Stimulated activated naive CD4-positive, alpha-beta T cell treated with Interleukin-2 at 50 U/mL for 16 hours (primary cell): ENCODE results near the gene SYNE2.
"Not testable (repeated sequence)": the region's sequence is repeated elsewhere in the genome, so short reads cannot be mapped to it uniquely, and the experiment has no call there.

ENCODE experiments used
- DNase-seq: peaks from one replicate; lab custom pipeline; 2025; lab: John Stamatoyannopoulos, UW

Gene SYNE2

DNA sequence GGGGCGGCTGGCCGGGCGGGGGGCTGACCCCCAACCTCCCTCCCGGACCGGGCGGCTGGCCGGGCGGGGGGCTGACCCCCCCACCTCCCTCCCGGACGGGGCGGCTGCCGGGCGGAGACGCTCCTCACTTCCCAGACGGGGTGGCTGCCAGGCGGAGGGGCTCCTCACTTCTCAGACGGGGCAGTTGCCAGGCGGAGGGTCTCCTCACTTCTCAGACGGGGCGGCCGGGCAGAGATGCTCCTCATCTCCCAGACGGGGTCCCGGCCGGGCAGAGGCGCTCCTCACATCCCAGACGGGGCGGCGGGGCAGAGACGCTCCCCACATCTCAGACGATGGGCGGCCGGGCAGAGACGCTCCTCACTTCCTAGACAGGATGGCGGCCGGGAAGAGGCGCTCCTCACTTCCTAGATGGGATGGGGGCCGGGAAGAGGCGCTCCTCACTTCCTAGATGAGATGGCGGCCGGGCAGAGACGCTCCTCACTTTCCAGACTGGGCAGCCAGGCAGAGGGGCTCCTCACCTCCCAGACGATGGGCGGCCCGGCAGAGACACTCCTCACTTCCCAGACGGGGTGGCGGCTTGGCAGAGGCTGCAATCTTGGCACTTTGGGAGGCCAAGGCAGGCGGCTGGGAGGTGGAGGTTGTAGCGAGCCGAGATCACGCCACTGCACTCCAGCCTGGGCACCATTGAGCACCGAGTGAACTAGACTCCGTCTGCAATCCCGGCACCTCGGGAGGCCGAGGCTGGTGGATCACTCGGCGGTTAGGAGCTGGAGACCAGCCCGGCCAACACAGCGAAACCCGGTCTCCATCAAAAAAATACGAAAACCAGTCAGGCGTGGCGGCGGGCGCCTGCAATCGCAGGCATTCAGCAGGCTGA is 185.3 kb downstream of the SYNE2 start:
- DNase-seq, result not testable (repeated sequence)

DNA sequence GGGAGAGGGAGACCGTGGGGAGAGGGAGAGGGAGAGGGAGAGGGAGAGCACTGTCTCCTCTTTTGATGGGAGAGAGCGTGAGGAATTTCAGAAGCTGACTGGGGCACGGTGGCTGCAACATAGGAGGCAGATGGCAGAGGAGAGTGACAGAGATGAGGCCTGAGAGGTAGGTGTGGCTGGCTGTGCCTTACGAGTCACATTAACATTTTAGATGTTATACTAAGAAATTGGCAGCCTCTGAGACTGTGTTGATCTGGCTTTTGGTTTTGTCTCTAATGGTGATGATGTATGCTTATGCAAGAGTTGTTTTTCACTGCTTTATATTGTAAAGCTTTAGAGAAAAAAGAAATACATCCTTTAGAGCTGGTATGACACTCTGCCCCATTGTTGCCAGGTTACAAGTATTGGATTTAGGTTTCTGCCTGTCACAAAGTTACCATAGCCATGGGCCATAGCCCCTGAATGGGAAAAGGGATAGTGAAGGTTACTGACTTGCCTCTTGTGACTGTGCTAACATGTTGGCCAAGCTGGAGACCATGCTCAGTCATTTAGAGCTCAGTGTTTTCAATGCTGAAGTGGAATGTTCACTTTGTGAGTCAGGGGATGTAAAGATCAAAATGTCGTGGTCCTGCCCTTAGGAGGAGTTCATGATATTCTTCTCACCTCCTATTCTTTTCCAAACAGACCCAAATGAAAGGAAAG is 186.2 kb downstream of the SYNE2 start:
- no peak for DNase-seq

DNA sequence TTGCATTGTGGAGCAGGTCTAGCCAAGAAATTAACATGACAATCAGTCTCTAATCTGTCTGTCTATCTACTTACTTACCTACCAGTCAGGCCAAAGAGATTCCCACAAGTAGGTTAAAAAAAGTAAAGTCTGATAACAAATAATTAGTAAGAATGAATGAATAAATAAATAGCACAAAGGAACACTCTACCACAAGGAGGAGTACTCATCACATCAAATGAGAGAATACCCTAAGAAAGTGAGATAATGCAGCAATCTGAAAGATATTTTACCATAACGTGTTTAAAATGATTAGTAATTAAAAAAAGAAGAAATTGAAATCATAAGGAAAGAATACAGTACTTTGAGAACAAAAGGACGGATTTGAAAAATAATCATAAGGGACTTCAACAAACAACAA is 187.2 kb downstream of the SYNE2 start:
- no peak for DNase-seq

DNA sequence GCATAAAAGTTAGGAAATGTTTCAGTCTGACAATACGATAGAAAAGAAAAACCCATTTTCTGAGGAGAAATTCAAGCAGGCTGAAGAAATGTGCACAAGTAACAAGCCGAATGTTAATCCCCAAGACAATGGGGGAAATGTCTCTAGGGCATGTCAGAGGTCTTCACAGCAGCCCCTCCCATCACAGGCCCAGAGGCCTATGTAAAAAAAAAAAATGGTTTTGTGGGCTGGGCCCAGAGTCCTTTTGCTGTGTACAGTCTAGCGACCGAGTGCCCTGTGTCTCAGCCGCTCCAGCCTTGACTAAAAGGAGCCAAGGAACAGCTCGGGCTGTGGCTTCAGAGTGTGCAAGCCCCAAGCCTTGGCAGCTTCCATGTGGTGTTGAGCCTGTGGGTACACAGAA is 190.5 kb downstream of the SYNE2 start:
- DNase-seq, result not testable (repeated sequence)

DNA sequence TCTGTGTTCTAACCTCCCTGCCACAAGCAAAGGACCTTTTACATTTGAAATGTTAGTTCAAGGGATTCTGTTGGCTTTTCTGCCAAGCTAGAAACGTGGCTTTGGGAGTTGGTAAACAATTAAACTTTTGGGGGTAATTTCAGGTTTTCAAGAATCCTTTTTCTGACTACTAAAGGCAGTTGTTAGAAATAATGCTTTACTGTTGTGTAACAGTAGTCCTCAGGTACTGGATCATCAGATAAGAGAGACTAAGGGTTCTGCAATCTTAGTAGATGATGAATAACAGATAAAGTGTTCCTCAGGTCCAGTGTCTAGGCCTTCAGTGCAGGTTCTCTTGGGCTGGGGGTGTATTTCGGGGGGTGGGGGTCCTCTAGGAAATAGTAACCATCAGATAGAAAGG is 192.3 kb downstream of the SYNE2 start:
- no peak for DNase-seq

DNA sequence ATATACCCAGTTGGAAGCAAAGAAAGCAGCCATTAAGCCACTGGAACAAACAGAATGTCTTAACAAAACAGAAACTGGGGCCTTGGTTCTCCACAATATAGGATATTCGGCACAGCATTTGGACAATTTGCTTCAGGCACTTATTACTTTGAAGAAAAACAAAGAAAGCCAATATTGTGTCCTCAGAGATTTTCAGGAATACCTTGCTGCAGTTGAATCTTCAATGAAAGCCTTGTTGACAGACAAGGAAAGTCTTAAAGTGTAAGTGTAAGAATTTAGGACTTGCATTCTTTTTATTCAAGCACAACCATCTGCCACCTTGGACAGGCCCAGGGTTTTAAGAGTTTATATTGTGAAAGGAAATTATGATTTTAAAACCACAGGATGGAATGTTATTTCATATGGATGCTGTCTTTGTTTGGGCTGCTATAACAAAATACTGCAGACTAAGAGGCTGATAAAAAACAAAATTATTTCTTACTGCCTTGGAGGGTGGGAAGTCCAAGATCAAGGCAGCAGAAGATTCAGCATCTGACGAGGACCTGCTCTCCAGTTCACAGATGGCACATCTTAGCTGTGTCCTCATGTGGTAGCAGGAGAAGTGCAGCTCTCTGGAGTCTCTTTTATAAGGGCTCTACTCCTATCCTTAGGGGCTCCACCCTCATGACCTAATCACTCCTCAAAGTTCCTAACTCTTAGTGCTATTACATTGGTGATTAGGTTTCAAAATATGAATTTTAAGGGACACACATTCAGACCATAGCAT is 197.0 kb downstream of the SYNE2 start:
- no peak for DNase-seq

DNA sequence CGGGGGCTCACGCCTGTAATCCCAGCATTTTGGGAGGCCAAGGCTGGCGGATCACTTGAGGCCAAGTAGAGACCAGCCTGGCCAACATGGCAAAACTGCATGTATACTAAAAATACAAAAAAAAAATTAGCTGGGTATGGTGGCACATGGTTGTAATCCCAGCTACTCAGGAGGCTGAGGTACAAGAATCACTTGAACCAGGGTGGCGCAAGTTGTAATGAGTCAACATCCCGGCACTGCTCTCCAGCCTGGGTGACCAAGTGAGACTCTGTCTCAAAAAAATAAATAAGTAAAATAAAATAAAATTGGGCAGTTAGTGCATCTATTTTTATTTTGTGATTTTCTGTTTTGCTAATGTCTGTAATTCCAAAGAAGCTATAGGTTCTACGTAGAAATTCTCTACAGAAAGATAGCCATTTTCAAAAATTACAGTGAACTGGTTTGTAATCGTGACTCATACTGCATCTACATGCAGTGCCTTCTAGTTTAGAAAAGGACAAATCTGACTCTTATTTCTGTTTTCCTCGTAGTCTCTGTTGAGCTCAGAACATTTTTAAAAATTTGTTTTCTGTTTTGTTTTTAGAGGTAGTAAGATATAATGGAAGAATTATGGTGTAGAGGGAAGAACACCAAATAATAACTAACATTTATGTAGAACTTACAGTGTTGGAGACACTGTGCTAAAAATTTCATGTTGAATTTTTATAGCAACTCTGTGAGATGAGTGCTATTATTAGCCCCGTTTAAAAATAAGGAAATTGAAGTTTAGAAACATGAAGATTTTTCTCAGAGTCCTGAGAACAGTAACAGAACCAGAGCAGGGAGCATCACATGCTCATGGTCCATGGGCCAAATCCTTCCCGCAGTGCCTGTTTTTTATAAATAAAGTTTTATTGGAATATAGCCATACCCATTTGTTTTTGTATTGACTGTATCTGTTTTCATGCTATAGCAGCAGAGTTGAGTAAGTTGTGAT is 201.2 kb downstream of the SYNE2 start:
- DNase-seq, result no peak

DNA sequence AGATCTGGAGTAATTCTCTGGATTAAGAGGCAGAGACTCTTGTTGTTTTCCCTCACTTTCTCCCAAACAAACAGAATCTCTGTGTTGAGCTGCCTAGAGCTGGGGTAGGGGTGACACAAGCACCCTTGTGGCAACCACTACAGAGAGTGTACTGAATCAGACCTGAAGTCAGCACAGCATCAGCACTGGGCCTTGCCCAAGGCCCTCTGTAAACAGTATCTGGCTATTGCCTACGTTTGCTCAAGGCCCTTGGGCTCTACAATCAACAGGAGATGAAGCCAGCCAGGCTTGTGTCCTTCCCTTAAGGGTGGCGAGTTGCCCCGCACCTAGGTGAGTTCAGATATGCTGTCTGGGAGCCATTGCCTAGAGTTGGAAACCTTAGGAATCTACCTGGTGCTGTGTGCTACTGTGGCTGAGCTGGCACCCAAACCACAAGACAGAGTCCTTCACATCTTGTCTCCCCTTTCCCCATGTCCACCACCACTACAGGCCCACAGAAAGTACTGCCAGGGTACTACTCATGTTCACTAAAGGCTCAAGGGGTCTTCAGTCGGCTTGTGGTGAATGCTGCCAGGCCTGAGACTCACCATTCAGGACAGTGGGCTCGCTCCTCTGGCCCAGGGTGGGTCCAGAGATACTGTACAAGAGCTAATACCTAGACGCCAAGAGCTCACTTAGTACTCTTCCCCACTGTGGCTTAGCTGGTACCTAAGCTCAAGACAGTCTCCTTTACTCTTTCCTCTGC is 206.8 kb downstream of the SYNE2 start:
- no peak for DNase-seq

DNA sequence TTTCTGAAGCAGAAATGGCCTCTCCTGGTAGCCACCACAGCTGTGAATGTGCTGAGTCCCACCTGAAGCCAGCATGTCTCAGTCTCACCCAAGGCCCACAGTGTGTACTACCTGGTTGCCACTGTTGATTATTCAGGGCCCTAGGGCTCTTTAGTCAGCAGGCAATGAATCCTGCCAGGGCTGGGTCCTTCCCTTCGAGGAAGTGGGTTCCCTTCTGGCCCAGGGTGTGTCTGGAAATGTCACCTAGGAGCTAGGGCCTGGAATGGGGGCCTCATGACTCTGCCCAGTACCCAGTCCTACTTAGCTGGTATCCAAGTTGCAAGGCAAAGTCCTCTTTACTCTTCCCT is 207.4 kb downstream of the SYNE2 start:
- no peak for DNase-seq

DNA sequence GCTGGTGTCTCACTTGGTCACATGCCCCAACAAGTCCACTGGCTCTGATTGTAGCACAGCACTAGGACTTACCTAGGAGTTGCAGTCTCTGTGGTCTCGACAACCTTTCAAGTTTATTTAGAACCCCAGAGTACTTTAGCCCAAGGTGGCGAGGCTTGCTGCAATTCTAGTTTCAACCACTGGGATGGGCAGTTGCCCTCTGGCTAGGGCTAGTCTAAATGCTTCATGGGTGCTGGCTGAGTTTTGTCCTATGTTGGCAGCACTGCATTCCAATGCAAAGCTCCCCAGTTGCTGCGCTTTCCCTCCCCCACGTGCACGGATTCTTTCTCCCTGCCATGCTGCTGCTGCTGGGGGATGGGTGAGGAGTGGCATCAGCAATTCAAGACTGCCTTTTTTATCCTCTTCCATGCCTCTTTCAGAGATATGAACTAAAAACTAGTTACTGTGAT is 207.9 kb downstream of the SYNE2 start:
- no peak for DNase-seq

DNA sequence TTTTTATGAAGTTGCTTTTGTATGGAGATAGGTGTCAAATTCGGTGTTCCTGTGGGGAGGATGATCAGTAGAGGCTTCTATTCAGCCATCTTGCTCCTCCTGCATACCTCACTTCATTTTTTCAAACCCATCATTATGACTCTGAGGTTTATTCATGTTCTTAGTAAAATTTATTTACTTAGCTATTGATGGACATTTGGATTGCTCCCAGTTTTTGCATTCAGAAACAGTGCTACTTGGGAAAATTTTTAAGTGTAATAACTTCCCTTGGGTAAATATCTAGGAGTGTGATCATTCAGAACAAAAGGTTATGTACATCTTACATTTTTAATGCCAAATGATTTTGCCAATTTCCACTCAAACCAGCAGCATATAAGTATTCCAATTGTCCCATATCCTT is 208.3 kb downstream of the SYNE2 start:
- DNase-seq, result no peak

DNA sequence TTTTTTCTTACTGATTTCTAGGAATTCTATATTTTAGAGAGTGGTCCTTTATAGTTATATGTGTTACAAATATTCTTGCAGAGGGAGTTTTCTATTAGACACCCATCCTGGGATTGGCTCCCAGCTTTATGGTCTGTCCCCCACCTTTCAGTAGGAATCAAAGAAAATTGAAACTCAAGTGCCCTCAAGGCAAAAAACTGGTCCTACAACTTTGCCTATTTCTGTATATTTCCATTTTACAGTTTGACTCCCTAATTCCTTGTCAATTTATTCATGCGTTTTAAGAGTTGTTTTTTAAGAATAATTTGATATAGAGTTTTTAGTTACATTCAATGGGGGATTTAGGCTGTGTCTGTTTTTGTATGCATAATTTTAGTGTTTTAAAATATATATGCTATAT is 208.9 kb downstream of the SYNE2 start:
- DNase-seq, result no peak

DNA sequence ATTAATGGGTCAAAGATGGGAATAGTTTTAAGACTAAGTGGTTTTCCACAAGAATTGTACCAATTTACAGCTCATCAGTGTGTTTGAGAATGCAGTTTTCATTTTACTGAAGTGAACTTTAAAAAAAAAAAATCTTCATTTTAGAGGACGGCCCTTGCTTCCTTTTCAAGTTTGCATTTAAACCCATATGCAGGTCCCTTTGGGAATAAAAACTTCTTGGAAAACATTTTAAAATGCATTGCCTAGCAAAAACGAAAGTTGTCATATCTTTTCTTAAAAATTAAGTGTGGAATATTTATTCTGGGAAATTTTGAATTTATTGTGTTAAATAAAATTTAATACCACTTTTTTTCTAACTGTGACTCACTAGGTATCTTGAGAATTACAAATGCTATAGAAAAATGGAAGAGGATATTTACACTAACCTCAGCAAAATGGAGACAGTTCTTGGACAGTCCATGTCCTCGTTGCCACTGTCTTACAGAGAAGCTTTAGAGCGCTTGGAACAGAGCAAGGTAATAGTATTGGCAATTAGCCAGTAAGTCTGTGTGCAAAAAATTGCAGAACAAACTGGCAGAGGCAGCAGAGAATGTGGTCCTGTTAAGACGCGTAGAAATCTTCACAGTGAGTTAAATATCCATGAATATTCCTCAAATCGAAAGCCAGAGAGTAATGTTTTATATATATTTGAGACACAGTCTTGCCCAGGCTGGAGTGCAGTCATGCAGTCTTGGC is 209.7 kb downstream of the SYNE2 start:
- DNase-seq, result no peak

DNA sequence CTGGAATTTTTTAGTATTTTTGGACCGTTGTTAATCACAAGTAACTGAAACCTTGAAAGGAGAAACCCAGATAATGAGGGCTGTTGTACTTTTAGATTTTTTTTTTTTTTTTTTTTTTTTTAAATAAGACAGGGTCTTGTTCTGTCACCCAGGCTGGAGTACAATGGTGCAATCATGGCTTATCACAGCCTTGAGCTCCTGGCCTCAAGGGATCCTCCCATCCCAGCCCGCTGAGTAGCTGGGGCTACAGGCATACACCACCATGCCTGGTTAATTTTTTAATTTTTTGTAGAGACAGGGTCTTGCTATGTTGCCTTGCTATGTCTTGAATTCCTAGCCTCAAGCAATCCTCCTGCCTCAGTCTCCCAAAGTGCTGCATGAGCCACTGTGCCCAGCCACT is 211.6 kb downstream of the SYNE2 start:
- no peak for DNase-seq

DNA sequence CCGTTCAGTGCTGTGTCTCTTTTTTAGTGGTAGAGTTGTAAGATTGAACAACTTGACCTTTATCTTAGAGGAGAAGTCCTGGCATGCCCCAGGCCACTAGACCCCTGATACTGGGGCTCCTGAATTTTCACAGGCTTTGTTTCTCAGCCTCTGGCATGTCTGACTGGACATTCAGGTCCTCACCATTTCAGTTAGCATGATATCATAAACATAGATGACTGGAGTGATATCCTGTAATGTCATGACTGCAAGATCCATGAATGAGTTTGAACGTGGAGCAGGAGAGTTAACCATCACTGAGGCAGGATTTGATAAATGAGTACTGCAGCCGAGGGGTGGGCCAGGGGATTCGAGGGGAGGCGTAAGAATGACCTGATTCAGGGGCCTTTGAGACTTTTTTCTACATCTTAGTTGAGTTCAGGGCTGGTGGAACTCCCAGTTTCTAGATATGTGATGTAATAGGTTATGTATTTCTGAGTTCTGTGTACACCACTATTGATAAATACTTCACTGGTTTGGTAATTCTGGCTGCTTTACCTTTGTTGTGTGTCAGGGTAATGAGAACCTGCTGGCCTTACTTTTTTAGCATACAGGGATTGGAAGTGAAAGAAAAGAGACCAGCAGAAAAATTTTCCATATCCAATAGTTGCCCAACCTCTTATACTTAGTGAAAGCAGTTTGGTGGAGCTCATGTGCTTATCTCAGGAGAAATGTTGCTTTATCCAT is 217.0 kb downstream of the SYNE2 start:
- no peak for DNase-seq

DNA sequence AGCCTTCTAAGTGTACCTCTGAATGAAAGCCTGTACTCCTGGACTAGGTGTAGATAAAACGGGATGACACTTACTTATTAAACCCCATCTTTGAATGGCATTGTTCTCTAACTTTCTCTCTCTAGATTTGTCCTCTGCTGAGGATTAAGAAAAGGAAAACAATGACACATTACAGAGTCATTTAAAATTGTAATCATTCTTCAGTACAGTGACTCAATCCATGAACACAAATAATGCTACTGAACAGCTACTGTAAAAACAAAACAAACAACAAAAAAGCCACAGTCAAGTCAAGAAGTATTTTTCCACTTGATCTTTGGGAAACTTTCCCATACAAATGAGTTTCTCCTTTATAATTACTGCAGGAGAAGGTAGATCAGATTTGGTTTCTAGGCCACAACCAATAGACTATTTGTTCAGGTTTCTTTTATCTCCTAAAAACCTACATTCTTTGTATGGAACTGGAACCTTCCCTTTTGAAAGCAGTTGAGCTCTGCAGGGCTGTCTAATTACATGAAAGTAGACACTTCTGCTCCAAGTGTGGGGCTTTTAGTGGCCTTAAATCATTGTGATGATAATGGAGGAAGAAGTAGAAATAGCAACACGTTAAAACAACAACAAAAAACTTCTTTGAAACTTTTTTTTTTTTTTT is 222.3 kb downstream of the SYNE2 start:
- no peak for DNase-seq

DNA sequence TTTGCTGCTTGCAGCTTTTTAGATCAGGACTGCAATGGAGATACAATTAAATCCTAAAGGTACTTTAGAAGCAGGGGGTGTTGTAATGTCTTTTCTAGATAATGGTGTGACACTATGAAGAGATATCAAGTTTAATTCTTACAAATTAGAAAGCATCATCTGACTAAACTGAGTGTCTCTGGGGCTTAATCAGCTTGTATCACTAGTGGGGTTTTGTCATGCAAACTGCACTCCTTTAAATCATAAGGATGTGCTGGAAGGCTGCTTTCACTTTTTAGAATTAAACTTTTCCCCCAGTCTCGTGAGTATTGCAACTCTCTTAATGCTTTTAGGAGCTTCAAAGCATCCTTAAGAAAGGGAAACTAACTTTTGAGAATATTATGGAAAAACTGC is 222.8 kb downstream of the SYNE2 start:
- no peak for DNase-seq

DNA sequence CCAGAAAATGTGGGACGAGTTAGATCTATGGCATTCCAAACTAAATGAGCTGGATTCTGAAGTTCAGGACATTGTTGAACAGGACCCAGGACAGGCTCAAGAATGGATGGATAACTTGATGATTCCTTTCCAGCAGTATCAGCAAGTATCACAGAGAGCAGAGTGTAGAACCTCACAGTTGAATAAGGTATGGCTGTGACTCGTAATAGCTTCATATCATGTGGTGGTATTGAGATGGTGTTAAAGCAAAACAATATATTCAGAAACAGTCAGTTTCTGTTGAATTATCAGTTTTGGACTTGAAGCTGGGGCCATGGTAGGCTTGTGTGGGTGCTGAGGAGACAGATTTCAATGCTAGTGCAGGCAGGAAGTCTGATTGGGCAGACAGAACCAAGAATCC is 227.6 kb downstream of the SYNE2 start:
- no peak for DNase-seq

DNA sequence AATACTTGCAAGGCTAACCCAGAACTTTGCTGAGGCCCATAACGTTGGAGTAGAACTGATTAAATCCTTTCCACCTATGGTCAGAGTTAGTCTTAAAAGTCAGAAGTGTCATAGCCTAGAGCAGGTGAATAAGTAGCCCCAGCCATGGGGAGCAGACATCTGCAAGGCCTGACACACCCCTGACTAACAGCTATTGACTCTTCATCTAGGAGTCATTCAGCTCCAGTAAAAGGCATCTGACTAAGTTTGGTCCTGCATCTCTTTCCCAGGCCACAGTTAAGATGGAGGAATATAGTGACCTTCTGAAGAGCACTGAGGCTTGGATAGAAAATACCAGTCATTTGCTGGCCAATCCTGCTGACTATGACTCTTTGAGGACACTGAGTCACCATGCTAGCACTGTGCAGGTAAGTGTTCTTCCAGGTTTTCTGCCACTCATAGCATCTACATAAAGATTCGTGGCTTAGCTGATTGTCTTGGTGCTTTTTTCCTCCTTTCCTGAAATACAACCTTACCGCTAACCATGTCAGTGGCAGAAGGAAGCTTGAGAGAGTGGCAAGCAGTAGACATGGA is 228.5 kb downstream of the SYNE2 start:
- DNase-seq, result no peak
